Uterus (tissue), 4 donors: ENCODE results near the gene PTPRQ. TPM values are rescaled to one million over a fixed set of nuclear protein-coding genes. Genes with fewer than 3 reads are reported as not detected.

Experiments
- DNase-seq, 2 donors: peaks; one replicate each; pipeline ENCODE4 v3.0.0-alpha.2; 2019 to 2020
- H3K27ac ChIP-seq, 2 donors: fragments of 200-600 bp; sonication (generic); 1 replicate in 1 of 2; 2 replicates in 1 of 2; pipeline ENCODE4 v1.5.1; 2016 to 2018
- H3K27me3 ChIP-seq, 2 donors: fragments of 200-600 bp; sonication (generic); one replicate each; pipeline ENCODE4 v1.5.1; 2018 to 2019; ENCODE audit warnings: control low read depth in 1 of 2
- H3K36me3 ChIP-seq, 2 donors: fragments of 200-600 bp; sonication (generic); one replicate each; pipeline ENCODE4 v1.5.1; 2019; ENCODE audit warnings: control low read depth in 1 of 2
- H3K4me1 ChIP-seq, 2 donors: fragments of 200-600 bp; sonication (generic); one replicate each; pipeline ENCODE4 v1.5.1; 2018 to 2019; ENCODE audit warnings: control low read depth in 1 of 2
- H3K4me3 ChIP-seq, 2 donors: fragments of 200-600 bp; sonication (generic); 1 replicate in 1 of 2; 2 replicates in 1 of 2; pipeline ENCODE4 v1.5.1; 2018 to 2019; ENCODE audit warnings: mild to moderate bottlenecking in 1 of 2
- H3K9me3 ChIP-seq, 2 donors: fragments of 200-600 bp; sonication (generic); one replicate each; pipeline ENCODE4 v1.5.1; 2019; ENCODE audit warnings: control low read depth in 1 of 2
- POLR2A ChIP-seq, 2 donors: fragments of 450-650 bp; IDR thresholded peaks; one replicate each; pipeline ENCODE4 v1.6.1; 2016; ENCODE audit warnings: antibody characterized with exemption in 2 of 2, mild to moderate bottlenecking in 1 of 2, moderate library complexity in 1 of 2
- intact Hi-C: fragments of 100-400 bp; cut with DNase I; formaldehyde crosslinking; loops from one replicate; pipeline ENCODE4 v1.15.1; 2023; ENCODE audit warnings: low total_unique reads
- total RNA-seq, 4 donors: library from RNA; depleted of rRNA in 3 of 4; stranded (reverse); fragments of >200 nt in 3 of 4; gene quantifications; one replicate each; pipeline versions ENCODE4 v1.1.0 to v1.2.4, GENCODE V29; 2014 to 2023
- TF ChIP-seq, protein P1 (sequence below), 4 experiments: fragments of 200-600 bp in 2 of 4; fragments of 450-650 bp in 2 of 4; sonication (generic) in 2 of 4; IDR thresholded peaks; one replicate each; pipeline ENCODE4 v1.5.1; 2016 to 2019; ENCODE audit warnings: antibody characterized with exemption in 4 of 4, mild to moderate bottlenecking in 2 of 4, moderate library complexity in 1 of 4
- donor health status: DM: yes; HTN: yes; CAD: no.

PTPRQ gene
- total RNA-seq, 4 donors from 2014 or later: 0.29 to 1.3 (median 1.0) TPM; not detected in 1

GRCh38 chr12:80625051-80625450 lies 181.0 kb downstream of the PTPRQ start:
- Histone ChIP-seq H3K9me3 (no peaks in the 10 kb centered on the region), H3K36me3 (no peaks in the 10 kb centered on the region), H3K4me1 (no peaks in the 10 kb centered on the region), H3K4me3 (no peak overlapping the region), H3K27ac (no peak overlapping the region), H3K27me3 (no peaks in the 10 kb centered on the region)
- no peak for DNase-seq
- TF ChIP-seq, protein P1, sequence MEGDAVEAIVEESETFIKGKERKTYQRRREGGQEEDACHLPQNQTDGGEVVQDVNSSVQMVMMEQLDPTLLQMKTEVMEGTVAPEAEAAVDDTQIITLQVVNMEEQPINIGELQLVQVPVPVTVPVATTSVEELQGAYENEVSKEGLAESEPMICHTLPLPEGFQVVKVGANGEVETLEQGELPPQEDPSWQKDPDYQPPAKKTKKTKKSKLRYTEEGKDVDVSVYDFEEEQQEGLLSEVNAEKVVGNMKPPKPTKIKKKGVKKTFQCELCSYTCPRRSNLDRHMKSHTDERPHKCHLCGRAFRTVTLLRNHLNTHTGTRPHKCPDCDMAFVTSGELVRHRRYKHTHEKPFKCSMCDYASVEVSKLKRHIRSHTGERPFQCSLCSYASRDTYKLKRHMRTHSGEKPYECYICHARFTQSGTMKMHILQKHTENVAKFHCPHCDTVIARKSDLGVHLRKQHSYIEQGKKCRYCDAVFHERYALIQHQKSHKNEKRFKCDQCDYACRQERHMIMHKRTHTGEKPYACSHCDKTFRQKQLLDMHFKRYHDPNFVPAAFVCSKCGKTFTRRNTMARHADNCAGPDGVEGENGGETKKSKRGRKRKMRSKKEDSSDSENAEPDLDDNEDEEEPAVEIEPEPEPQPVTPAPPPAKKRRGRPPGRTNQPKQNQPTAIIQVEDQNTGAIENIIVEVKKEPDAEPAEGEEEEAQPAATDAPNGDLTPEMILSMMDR (IDR thresholded peaks at IDR 0.05): no peak
- TF ChIP-seq POLR2A (IDR thresholded peaks at IDR 0.05): no peak
- intact Hi-C loops: no loop called here

GRCh38 chr12:80625901-80626300 lies 181.9 kb downstream of the PTPRQ start:
- H3K9me3 ChIP-seq: no peaks in the 10 kb centered on the region
- no peaks in the 10 kb centered on the region for H3K4me1 ChIP-seq
- intact Hi-C loops: no loop called here
- no peak overlapping the region for H3K4me3 ChIP-seq
- no peak for DNase-seq
- H3K27ac ChIP-seq: no peak overlapping the region
- H3K36me3 ChIP-seq: no peaks in the 10 kb centered on the region
- TF ChIP-seq POLR2A (IDR thresholded peaks at IDR 0.05): no peak
- TF ChIP-seq, protein P1 (IDR thresholded peaks at IDR 0.05): no peak
- H3K27me3 ChIP-seq: no peaks in the 10 kb centered on the region

- Histone ChIP-seq H3K4me1 (no peaks in the 10 kb centered on the region), H3K9me3 (no peaks in the 10 kb centered on the region), H3K27me3 (no peaks in the 10 kb centered on the region), H3K4me3 (no peak overlapping the region), H3K27ac (no peak overlapping the region), H3K36me3 (no peaks in the 10 kb centered on the region)
- TF ChIP-seq, protein P1 (IDR thresholded peaks at IDR 0.05): no peak
- no peak for TF ChIP-seq POLR2A (IDR thresholded peaks at IDR 0.05)
- DNase-seq: no peak
- intact Hi-C loops: no loop called here
Measured at GRCh38 chr12:80627782-80628181, 183.7 kb downstream of the PTPRQ start.

- Histone ChIP-seq H3K27me3 (no peaks in the 10 kb centered on the region), H3K4me1 (no peaks in the 10 kb centered on the region), H3K4me3 (no peak overlapping the region), H3K36me3 (no peaks in the 10 kb centered on the region), H3K9me3 (no peaks in the 10 kb centered on the region), H3K27ac (no peak overlapping the region)
- intact Hi-C loops: no loop called here
- DNase-seq: no peak
- TF ChIP-seq, protein P1 (IDR thresholded peaks at IDR 0.05): no peak
- no peak for TF ChIP-seq POLR2A (IDR thresholded peaks at IDR 0.05)
Measured at GRCh38 chr12:80632835-80633234, 188.8 kb downstream of the PTPRQ start.

DNA sequence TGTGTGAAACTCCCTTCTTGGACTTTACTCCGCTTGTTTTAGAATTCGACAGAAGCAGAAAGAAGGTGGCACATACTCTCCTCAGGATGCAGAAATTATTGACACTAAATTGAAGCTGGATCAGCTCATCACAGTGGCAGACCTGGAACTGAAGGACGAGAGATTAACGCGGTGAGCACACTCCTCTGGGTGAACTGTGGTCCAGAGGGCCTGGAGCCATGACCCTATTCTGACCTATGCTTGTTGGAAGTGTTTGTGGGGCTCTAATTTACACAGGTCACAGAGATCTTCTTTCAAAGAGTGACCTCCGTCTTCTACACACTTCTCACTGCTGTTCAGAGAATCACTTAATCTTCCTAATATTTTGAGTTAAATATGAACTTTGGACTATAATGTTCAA lies 190.9 kb downstream of the PTPRQ start:
- Histone ChIP-seq H3K36me3 (no peaks in the 10 kb centered on the region), H3K27me3 (no peaks in the 10 kb centered on the region), H3K4me1 (no peaks in the 10 kb centered on the region), H3K9me3 (no peaks in the 10 kb centered on the region), H3K4me3 (no peak overlapping the region), H3K27ac (no peak overlapping the region)
- intact Hi-C loops: no loop called here
- TF ChIP-seq POLR2A (IDR thresholded peaks at IDR 0.05): no peak
- TF ChIP-seq, protein P1 (IDR thresholded peaks at IDR 0.05): no peak
- DNase-seq: no peak
